Measurements from ENCODE around the gene GAGE10. TPM values are rescaled to one million over a fixed set of nuclear protein-coding genes. Genes with fewer than 3 reads are reported as not detected.
"Not testable (repeated sequence)": the region's sequence is repeated elsewhere in the genome, so short reads cannot be mapped to it uniquely, and the experiment has no call there.

GAGE10 gene
- total RNA-seq, 1 experiment from 2014 or later = not detected

- DNase-seq (ENCODE audit: low read depth, low spot score); H3K4me2 ChIP-seq (ENCODE audit: low read length); H3K4me1 ChIP-seq (ENCODE audit: control insufficient read depth in 1 of 2, insufficient read depth in 2 of 2, low read length in 2 of 2); H3K27ac ChIP-seq (ENCODE audit: low read depth, low read length); H3K4me3 ChIP-seq (replicated peaks in 1 of 2; ENCODE audit: low read depth in 1 of 2, low read length in 2 of 2); H3K9me3 ChIP-seq (ENCODE audit: control insufficient read depth in 1 of 2, insufficient read depth in 1 of 2, low read depth in 1 of 2, low read length in 2 of 2); POLR2A ChIA-PET; H4K20me1 ChIP-seq (ENCODE audit: insufficient read depth); CTCF ChIA-PET; RAD21 ChIA-PET (ENCODE audit: low non-redundant PET in 1 of 2, low total read pairs in 2 of 2, uncharacterized antibody in 2 of 2, unreplicated experiment in 2 of 2); H3K9me2 ChIP-seq (ENCODE audit: insufficient read depth); intact Hi-C loops (cut with micrococcal nuclease); BruUV-seq (replicated peaks); H3K79me2 ChIP-seq (ENCODE audit: insufficient read depth, low read length); H3K27me3 ChIP-seq (ENCODE audit: insufficient read depth, low read length); ATAC-seq; H3K9ac ChIP-seq (ENCODE audit: low read length); H3K36me3 ChIP-seq (ENCODE audit: control insufficient read depth in 1 of 2, insufficient read depth in 2 of 2, low read length in 2 of 2); H2AFZ ChIP-seq (ENCODE audit: low read depth, low read length, poor library complexity, severe bottlenecking): not testable (repeated sequence)
Measured at GRCh38 chrX:49322266-49322665, 18.8 kb downstream of the GAGE10 start.

- H4K20me1 ChIP-seq (ENCODE audit: insufficient read depth); H2AFZ ChIP-seq (ENCODE audit: low read depth, low read length, poor library complexity, severe bottlenecking); H3K27ac ChIP-seq (ENCODE audit: low read depth, low read length); POLR2A ChIA-PET; RAD21 ChIA-PET (ENCODE audit: low non-redundant PET in 1 of 2, low total read pairs in 2 of 2, uncharacterized antibody in 2 of 2, unreplicated experiment in 2 of 2); BruUV-seq (replicated peaks); DNase-seq (ENCODE audit: low read depth, low spot score); ATAC-seq; H3K9me2 ChIP-seq (ENCODE audit: insufficient read depth); H3K4me2 ChIP-seq (ENCODE audit: low read length); CTCF ChIA-PET; H3K27me3 ChIP-seq (ENCODE audit: insufficient read depth, low read length); H3K4me3 ChIP-seq (replicated peaks in 1 of 2; ENCODE audit: low read depth in 1 of 2, low read length in 2 of 2); H3K9me3 ChIP-seq (ENCODE audit: control insufficient read depth in 1 of 2, insufficient read depth in 1 of 2, low read depth in 1 of 2, low read length in 2 of 2); H3K79me2 ChIP-seq (ENCODE audit: insufficient read depth, low read length); intact Hi-C loops (cut with micrococcal nuclease); H3K4me1 ChIP-seq (ENCODE audit: control insufficient read depth in 1 of 2, insufficient read depth in 2 of 2, low read length in 2 of 2); H3K9ac ChIP-seq (ENCODE audit: low read length); H3K36me3 ChIP-seq (ENCODE audit: control insufficient read depth in 1 of 2, insufficient read depth in 2 of 2, low read length in 2 of 2): not testable (repeated sequence)
Measured at GRCh38 chrX:49323735-49324134, 20.3 kb downstream of the GAGE10 start.

- RAD21 ChIA-PET (ENCODE audit: low non-redundant PET in 1 of 2, low total read pairs in 2 of 2, uncharacterized antibody in 2 of 2, unreplicated experiment in 2 of 2); H3K4me3 ChIP-seq (replicated peaks in 1 of 2; ENCODE audit: low read depth in 1 of 2, low read length in 2 of 2); POLR2A ChIA-PET; H3K9me3 ChIP-seq (ENCODE audit: control insufficient read depth in 1 of 2, insufficient read depth in 1 of 2, low read depth in 1 of 2, low read length in 2 of 2); H4K20me1 ChIP-seq (ENCODE audit: insufficient read depth); H3K9me2 ChIP-seq (ENCODE audit: insufficient read depth); ATAC-seq; H3K36me3 ChIP-seq (ENCODE audit: control insufficient read depth in 1 of 2, insufficient read depth in 2 of 2, low read length in 2 of 2); H3K79me2 ChIP-seq (ENCODE audit: insufficient read depth, low read length); H2AFZ ChIP-seq (ENCODE audit: low read depth, low read length, poor library complexity, severe bottlenecking); intact Hi-C loops (cut with micrococcal nuclease); DNase-seq (ENCODE audit: low read depth, low spot score); H3K4me1 ChIP-seq (ENCODE audit: control insufficient read depth in 1 of 2, insufficient read depth in 2 of 2, low read length in 2 of 2); H3K4me2 ChIP-seq (ENCODE audit: low read length); CTCF ChIA-PET; BruUV-seq (replicated peaks); H3K27me3 ChIP-seq (ENCODE audit: insufficient read depth, low read length); H3K9ac ChIP-seq (ENCODE audit: low read length); H3K27ac ChIP-seq (ENCODE audit: low read depth, low read length): not testable (repeated sequence)
Measured at GRCh38 chrX:49330421-49330820, 27.0 kb downstream of the GAGE10 start.

GRCh38 chrX:49331282-49331681 lies 27.8 kb downstream of the GAGE10 start, which contains the start of gene GAGE13:
TSS of gene GAGE13 (plus strand) at chrX:49331582. CDS start at chrX:49332738, 1,156 bp downstream.
- BruUV-seq (replicated peaks); intact Hi-C loops (cut with micrococcal nuclease): not testable (repeated sequence)

GRCh38 chrX:49331841-49332240 lies 28.4 kb downstream of the GAGE10 start:
- POLR2A ChIA-PET; H3K9ac ChIP-seq (ENCODE audit: low read length); H4K20me1 ChIP-seq (ENCODE audit: insufficient read depth); intact Hi-C loops (cut with micrococcal nuclease); ATAC-seq; H3K9me3 ChIP-seq (ENCODE audit: control insufficient read depth in 1 of 2, insufficient read depth in 1 of 2, low read depth in 1 of 2, low read length in 2 of 2); H3K27me3 ChIP-seq (ENCODE audit: insufficient read depth, low read length); H3K4me1 ChIP-seq (ENCODE audit: control insufficient read depth in 1 of 2, insufficient read depth in 2 of 2, low read length in 2 of 2); RAD21 ChIA-PET (ENCODE audit: low non-redundant PET in 1 of 2, low total read pairs in 2 of 2, uncharacterized antibody in 2 of 2, unreplicated experiment in 2 of 2); H3K4me2 ChIP-seq (ENCODE audit: low read length); CTCF ChIA-PET; H3K27ac ChIP-seq (ENCODE audit: low read depth, low read length); H3K79me2 ChIP-seq (ENCODE audit: insufficient read depth, low read length); DNase-seq (ENCODE audit: low read depth, low spot score); H2AFZ ChIP-seq (ENCODE audit: low read depth, low read length, poor library complexity, severe bottlenecking); H3K36me3 ChIP-seq (ENCODE audit: control insufficient read depth in 1 of 2, insufficient read depth in 2 of 2, low read length in 2 of 2); H3K4me3 ChIP-seq (replicated peaks in 1 of 2; ENCODE audit: low read depth in 1 of 2, low read length in 2 of 2); H3K9me2 ChIP-seq (ENCODE audit: insufficient read depth); BruUV-seq (replicated peaks): not testable (repeated sequence)

More at GRCh38 chrX:49331282-49331681, 27.8 kb downstream of the GAGE10 start, which contains the start of gene GAGE13:
- H3K27me3 ChIP-seq (ENCODE audit: insufficient read depth, low read length); H3K36me3 ChIP-seq (ENCODE audit: control insufficient read depth in 1 of 2, insufficient read depth in 2 of 2, low read length in 2 of 2); POLR2A ChIA-PET; H2AFZ ChIP-seq (ENCODE audit: low read depth, low read length, poor library complexity, severe bottlenecking); H3K79me2 ChIP-seq (ENCODE audit: insufficient read depth, low read length); H3K4me1 ChIP-seq (ENCODE audit: control insufficient read depth in 1 of 2, insufficient read depth in 2 of 2, low read length in 2 of 2); H3K9me3 ChIP-seq (ENCODE audit: control insufficient read depth in 1 of 2, insufficient read depth in 1 of 2, low read depth in 1 of 2, low read length in 2 of 2); RAD21 ChIA-PET (ENCODE audit: low non-redundant PET in 1 of 2, low total read pairs in 2 of 2, uncharacterized antibody in 2 of 2, unreplicated experiment in 2 of 2); DNase-seq (ENCODE audit: low read depth, low spot score); CTCF ChIA-PET; H3K4me3 ChIP-seq (replicated peaks in 1 of 2; ENCODE audit: low read depth in 1 of 2, low read length in 2 of 2); H3K9me2 ChIP-seq (ENCODE audit: insufficient read depth); H3K9ac ChIP-seq (ENCODE audit: low read length); H3K27ac ChIP-seq (ENCODE audit: low read depth, low read length); H3K4me2 ChIP-seq (ENCODE audit: low read length); H4K20me1 ChIP-seq (ENCODE audit: insufficient read depth); ATAC-seq: not testable (repeated sequence)
